BLaER1 treated with 17β-estradiol and CSF1 and Interleukin-3, amounts not matched to agents 10 nM and 100 nM (cell line): ENCODE data around the gene ISG15.
A peak's percentile ranks its signal among the peaks of the same experiment; 100 is the strongest.

Experiments
- H3K27ac ChIP-seq, 11 experiments: shearing (Covaris generic); formaldehyde crosslinking; 2 replicates each; pipeline ENCODE4 v1.8.1; 2022
- H3K27me3 ChIP-seq, 11 experiments: shearing (Covaris generic); formaldehyde crosslinking; 2 replicates each; pipeline ENCODE4 v1.8.1; 2022
- H3K36me3 ChIP-seq, 11 experiments: shearing (Covaris generic); formaldehyde crosslinking; 2 replicates each; pipeline ENCODE4 v1.8.1; 2022
- H3K4me1 ChIP-seq, 10 experiments: shearing (Covaris generic); formaldehyde crosslinking; 2 replicates each; pipeline ENCODE4 v1.8.1; 2022
- H3K4me2 ChIP-seq, 11 experiments: shearing (Covaris generic); formaldehyde crosslinking; 2 replicates each; pipeline ENCODE4 v1.8.1; 2022
- H3K4me3 ChIP-seq, 10 experiments: shearing (Covaris generic); formaldehyde crosslinking; 2 replicates each; pipeline ENCODE4 v1.8.1; 2022
- H3K9ac ChIP-seq, 11 experiments: shearing (Covaris generic); formaldehyde crosslinking; 2 replicates each; pipeline ENCODE4 v1.8.1; 2022
- H3K9me3 ChIP-seq, 11 experiments: shearing (Covaris generic); formaldehyde crosslinking; replicated peaks in 1 of 11; 2 replicates each; pipeline ENCODE4 v1.8.1; 2022
- H4K20me1 ChIP-seq, 11 experiments: shearing (Covaris generic); formaldehyde crosslinking; 2 replicates each; pipeline ENCODE4 v1.8.1; 2022
- Cebpa-rat ChIP-seq, 11 experiments: shearing (Covaris generic); IDR thresholded peaks; 2 replicates each; pipeline ENCODE4 v1.8.1; 2022

Gene ISG15

GRCh38 chr1:1044455-1045078 lies 31.3 kb downstream of the ISG15 start:
- Histone ChIP-seq H3K36me3 (peaks cover 7 to 69% (median 30%) of the 10 kb centered on the region in 11 experiments; a peak in 13 of 22 replicates), H3K4me2 (no peak overlapping the region), H3K4me3 (no peak overlapping the region), H4K20me1 (peaks cover 10 to 76% (median 32%) of the 10 kb centered on the region in 11 experiments; a peak in 20 of 22 replicates), H3K9me3 (no peaks in the 10 kb centered on the region), H3K27me3 (peaks cover 8 to 11% (median 10%) of the 10 kb centered on the region in 11 experiments; a peak in 18 of 22 replicates), H3K9ac (no peak overlapping the region), H3K27ac (no peak overlapping the region), H3K4me1 (peaks cover 10 to 16% (median 11%) of the 10 kb centered on the region in 10 experiments)
- 0 out of 22 replicates have a peak, but pooled peaks of 1 of the 11 experiments have one; percentile 18 for TF ChIP-seq Cebpa-rat (IDR thresholded peaks at IDR 0.05)

DNA sequence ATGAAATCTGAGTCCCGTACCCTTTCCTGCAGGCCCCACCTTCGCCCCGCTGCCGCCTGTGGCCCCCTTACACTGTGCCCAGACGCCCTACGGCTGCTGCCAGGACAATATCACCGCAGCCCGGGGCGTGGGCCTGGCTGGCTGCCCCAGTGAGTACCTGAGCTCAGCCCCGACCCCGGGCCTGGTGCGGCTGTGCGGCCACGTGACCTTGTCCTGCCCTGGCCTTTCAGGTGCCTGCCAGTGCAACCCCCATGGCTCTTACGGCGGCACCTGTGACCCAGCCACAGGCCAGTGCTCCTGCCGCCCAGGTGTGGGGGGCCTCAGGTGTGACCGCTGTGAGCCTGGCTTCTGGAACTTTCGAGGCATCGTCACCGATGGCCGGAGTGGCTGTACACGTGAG lies 31.8 kb downstream of the ISG15 start:
- no peak overlapping the region for H3K9ac ChIP-seq
- no peaks in the 10 kb centered on the region for H3K9me3 ChIP-seq
- H3K4me3 ChIP-seq: no peak overlapping the region
- peaks cover 4 to 10% (median 5%) of the 10 kb centered on the region in 10 experiments for H3K4me1 ChIP-seq
- peaks cover 5 to 72% (median 26%) of the 10 kb centered on the region in 11 experiments; a peak in 20 of 22 replicates for H4K20me1 ChIP-seq
- no peak overlapping the region for H3K27ac ChIP-seq
- H3K4me2 ChIP-seq: no peak overlapping the region
- peaks cover 4 to 5% (median 5%) of the 10 kb centered on the region in 11 experiments; a peak in 18 of 22 replicates for H3K27me3 ChIP-seq
- H3K36me3 ChIP-seq: peaks cover 7 to 71% (median 30%) of the 10 kb centered on the region in 11 experiments; a peak in 13 of 22 replicates
- TF ChIP-seq Cebpa-rat (IDR thresholded peaks at IDR 0.05): no peak

DNA sequence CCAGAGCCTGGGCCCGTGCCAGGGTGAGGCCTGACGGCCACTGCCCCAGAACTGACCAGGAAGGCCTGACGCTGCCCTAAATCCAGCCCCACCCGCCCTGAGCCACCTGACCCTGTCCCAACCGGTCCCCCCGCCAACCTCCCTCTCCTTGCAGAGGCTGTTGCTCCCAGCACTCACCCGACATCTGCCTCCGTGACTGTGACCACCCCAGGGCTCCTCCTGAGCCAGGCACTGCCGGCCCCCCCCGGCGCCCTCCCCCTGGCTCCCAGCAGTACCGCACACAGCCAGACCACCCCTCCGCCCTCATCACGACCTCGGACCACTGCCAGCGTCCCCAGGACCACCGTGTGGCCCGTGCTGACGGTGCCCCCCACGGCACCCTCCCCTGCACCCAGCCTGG lies 32.9 kb downstream of the ISG15 start:
- Histone ChIP-seq H3K4me3 (no peak overlapping the region), H3K9ac (no peak overlapping the region), H3K27me3 (no peaks in the 10 kb centered on the region), H3K4me1 (peaks cover 0 to 9% (median 6%) of the 10 kb centered on the region in 10 experiments; a peak in 10 of 20 replicates), H3K36me3 (peaks cover 7 to 79% (median 31%) of the 10 kb centered on the region in 11 experiments; a peak in 14 of 22 replicates), H4K20me1 (peaks cover 0 to 73% (median 20%) of the 10 kb centered on the region in 11 experiments; a peak in 15 of 22 replicates), H3K27ac (no peak overlapping the region), H3K4me2 (no peak overlapping the region), H3K9me3 (no peaks in the 10 kb centered on the region)
- TF ChIP-seq Cebpa-rat (IDR thresholded peaks at IDR 0.05): no peak

GRCh38 chr1:1046767-1047166 lies 33.5 kb downstream of the ISG15 start:
- Histone ChIP-seq H3K9me3 (no peaks in the 10 kb centered on the region), H3K27ac (no peak overlapping the region), H3K4me2 (no peak overlapping the region), H3K36me3 (peaks cover 7 to 79% (median 36%) of the 10 kb centered on the region in 11 experiments; a peak in 18 of 22 replicates), H3K4me1 (peaks cover 0 to 8% (median 6%) of the 10 kb centered on the region in 10 experiments; a peak in 9 of 20 replicates), H4K20me1 (peaks cover 0 to 73% (median 14%) of the 10 kb centered on the region in 11 experiments; a peak in 13 of 22 replicates), H3K4me3 (no peak overlapping the region), H3K27me3 (no peaks in the 10 kb centered on the region), H3K9ac (no peak overlapping the region)
- no peak for TF ChIP-seq Cebpa-rat (IDR thresholded peaks at IDR 0.05)

DNA sequence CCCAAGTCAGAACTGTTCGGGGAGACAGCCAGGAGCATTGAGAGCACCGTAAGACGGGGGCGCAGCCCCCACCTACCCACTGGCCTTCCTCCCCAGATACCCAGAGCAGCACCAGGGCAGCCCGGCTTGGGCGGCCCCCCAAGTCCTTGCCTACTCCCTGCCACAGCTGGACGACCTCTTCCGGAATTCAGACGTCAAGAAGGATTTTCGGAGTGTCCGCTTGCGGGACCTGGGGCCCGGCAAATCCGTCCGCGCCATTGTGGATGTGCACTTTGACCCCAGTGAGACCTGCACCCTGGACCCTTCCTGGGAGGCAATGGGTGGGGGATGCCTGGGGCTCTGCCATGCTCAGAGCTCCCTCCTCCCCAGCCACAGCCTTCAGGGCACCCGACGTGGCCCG lies 34.1 kb downstream of the ISG15 start:
- H3K27ac ChIP-seq: no peak overlapping the region
- no peaks in the 10 kb centered on the region for H3K27me3 ChIP-seq
- peaks cover 7 to 79% (median 43%) of the 10 kb centered on the region in 11 experiments; a peak in 18 of 22 replicates for H3K36me3 ChIP-seq
- no peak overlapping the region for H3K9ac ChIP-seq
- H4K20me1 ChIP-seq: peaks cover 0 to 72% (median 8%) of the 10 kb centered on the region in 11 experiments; a peak in 12 of 22 replicates
- no peaks in the 10 kb centered on the region for H3K9me3 ChIP-seq
- H3K4me1 ChIP-seq: peaks cover 0 to 8% (median 6%) of the 10 kb centered on the region in 10 experiments; a peak in 9 of 20 replicates
- no peak overlapping the region for H3K4me3 ChIP-seq
- no peak overlapping the region for H3K4me2 ChIP-seq
- TF ChIP-seq Cebpa-rat (IDR thresholded peaks at IDR 0.05): no peak

DNA sequence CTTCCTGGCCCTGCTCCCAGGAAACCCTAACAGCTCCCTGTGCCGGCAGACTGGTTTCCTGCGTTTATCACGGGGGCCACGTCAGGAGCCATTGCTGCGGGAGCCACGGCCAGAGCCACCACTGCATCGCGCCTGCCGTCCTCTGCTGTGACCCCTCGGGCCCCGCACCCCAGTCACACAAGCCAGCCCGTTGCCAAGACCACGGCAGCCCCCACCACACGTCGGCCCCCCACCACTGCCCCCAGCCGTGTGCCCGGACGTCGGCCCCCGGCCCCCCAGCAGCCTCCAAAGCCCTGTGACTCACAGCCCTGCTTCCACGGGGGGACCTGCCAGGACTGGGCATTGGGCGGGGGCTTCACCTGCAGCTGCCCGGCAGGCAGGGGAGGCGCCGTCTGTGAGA lies 34.7 kb downstream of the ISG15 start:
- H3K9ac ChIP-seq: no peak overlapping the region
- TF ChIP-seq Cebpa-rat (IDR thresholded peaks at IDR 0.05): no peak
- peaks cover 7 to 80% (median 44%) of the 10 kb centered on the region in 11 experiments; a peak in 18 of 22 replicates for H3K36me3 ChIP-seq
- H3K9me3 ChIP-seq: no peaks in the 10 kb centered on the region
- H3K4me3 ChIP-seq: no peak overlapping the region
- H3K4me1 ChIP-seq: peaks cover 0 to 8% (median 6%) of the 10 kb centered on the region in 10 experiments; a peak in 9 of 20 replicates
- H3K27ac ChIP-seq: no peak overlapping the region
- H3K4me2 ChIP-seq: no peak overlapping the region
- H4K20me1 ChIP-seq: peaks cover 0 to 67% (median 2%) of the 10 kb centered on the region in 11 experiments; a peak in 8 of 22 replicates
- H3K27me3 ChIP-seq: no peaks in the 10 kb centered on the region

DNA sequence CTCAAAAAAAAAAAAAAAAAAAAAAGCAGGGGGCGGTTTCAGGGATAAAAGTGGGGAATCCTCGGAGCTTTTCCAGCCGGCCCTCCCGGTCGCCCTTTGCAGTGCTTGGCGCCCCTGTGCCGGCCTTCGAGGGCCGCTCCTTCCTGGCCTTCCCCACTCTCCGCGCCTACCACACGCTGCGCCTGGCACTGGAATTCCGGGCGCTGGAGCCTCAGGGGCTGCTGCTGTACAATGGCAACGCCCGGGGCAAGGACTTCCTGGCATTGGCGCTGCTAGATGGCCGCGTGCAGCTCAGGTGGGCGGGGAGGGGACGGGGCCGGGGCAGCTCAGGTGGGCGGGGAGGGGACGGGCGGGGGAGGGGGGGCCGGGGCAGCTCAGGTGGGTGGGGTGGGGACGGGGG lies 35.5 kb downstream of the ISG15 start:
- peaks cover 8 to 80% (median 50%) of the 10 kb centered on the region in 11 experiments; a peak in 19 of 22 replicates for H3K36me3 ChIP-seq
- no peak overlapping the region for H3K4me3 ChIP-seq
- no peaks in the 10 kb centered on the region for H3K27me3 ChIP-seq
- H3K4me2 ChIP-seq: no peak overlapping the region
- H3K9ac ChIP-seq: no peak overlapping the region
- H3K27ac ChIP-seq: no peak overlapping the region
- no peaks in the 10 kb centered on the region for H3K9me3 ChIP-seq
- peaks cover 0 to 8% (median 6%) of the 10 kb centered on the region in 10 experiments; a peak in 9 of 20 replicates for H3K4me1 ChIP-seq
- no peak for TF ChIP-seq Cebpa-rat (IDR thresholded peaks at IDR 0.05)
- peaks cover 0 to 67% (median 0%) of the 10 kb centered on the region in 11 experiments; a peak in 8 of 22 replicates for H4K20me1 ChIP-seq

DNA sequence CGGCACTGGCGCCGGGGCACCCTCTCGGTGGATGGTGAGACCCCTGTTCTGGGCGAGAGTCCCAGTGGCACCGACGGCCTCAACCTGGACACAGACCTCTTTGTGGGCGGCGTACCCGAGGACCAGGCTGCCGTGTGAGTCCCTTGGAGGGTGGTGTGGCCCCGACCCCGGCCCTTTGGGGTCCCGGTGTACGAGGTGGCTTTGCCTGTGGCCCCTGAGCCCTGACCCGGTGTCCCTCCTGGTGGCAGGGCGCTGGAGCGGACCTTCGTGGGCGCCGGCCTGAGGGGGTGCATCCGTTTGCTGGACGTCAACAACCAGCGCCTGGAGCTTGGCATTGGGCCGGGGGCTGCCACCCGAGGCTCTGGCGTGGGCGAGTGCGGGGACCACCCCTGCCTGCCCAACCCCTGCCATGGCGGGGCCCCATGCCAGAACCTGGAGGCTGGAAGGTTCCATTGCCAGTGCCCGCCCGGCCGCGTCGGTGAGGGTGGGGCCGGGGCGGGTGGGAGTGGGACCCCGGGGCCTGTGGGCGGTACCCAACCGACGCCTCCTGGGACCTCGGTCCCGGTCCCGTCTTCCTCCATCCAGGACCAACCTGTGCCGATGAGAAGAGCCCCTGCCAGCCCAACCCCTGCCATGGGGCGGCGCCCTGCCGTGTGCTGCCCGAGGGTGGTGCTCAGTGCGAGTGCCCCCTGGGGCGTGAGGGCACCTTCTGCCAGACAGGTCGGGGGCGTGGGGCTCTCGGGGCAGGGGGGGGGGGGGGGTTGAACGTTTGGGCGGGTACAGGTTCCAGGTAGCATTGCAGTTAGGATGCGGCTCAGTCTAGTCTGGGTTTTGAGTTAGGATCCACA lies 36.2 kb downstream of the ISG15 start:
- H3K36me3 ChIP-seq: peaks cover 13 to 80% (median 51%) of the 10 kb centered on the region in 11 experiments; a peak in 19 of 22 replicates
- no peaks in the 10 kb centered on the region for H3K27me3 ChIP-seq
- TF ChIP-seq Cebpa-rat (IDR thresholded peaks at IDR 0.05): no peak

More for the DNA sequence above, 36.2 kb downstream of the ISG15 start:
- Histone ChIP-seq H4K20me1 (peaks cover 0 to 68% (median 0%) of the 10 kb centered on the region in 11 experiments; a peak in 8 of 22 replicates), H3K4me1 (peaks cover 0 to 8% (median 6%) of the 10 kb centered on the region in 10 experiments; a peak in 9 of 20 replicates), H3K4me3 (no peak overlapping the region), H3K9ac (no peak overlapping the region), H3K4me2 (no peak overlapping the region), H3K27ac (no peak overlapping the region), H3K9me3 (no peaks in the 10 kb centered on the region)
